ENCODE measurements around the gene UHRF1. TPM values are rescaled to one million over a fixed set of nuclear protein-coding genes. Genes with fewer than 3 reads are reported as not detected.

The UHRF1 gene
- total and polyA plus RNA-seq, 7 donors = 0.17 to 1.9 (median 0.32) TPM

GRCh38 chr19:4909897-4910593 lies 744 bp downstream of the UHRF1 start:
- Histone ChIP-seq H3K9me3 (no peaks in the 10 kb centered on the region), H3K4me1 (peaks cover 19% of the 10 kb centered on the region), H3K36me3 (ENCODE audit: insufficient read depth in 1 of 2, low read depth in 1 of 2) (no peaks in the 10 kb centered on the region), H3K27me3 (ENCODE audit: insufficient read depth in 3 of 3, low read length in 2 of 3) (no peaks in the 10 kb centered on the region), H3K4me3 (peak overlapping the region; percentile 79), H3K27ac (no peak overlapping the region)
- no peak for TF ChIP-seq CTCF (IDR thresholded peaks at IDR 0.05)
- ATAC-seq (peak; percentile 87 to 95 (median 91)), DNase-seq (peak; percentile 93 to 96)
- intact Hi-C loops (cut with DNase I) = loop anchor here (1.0 to 10.0 kb wide), 6 partner anchors 36 to 175 kb away; no protein-coding TSS in a partner anchor
- WGBS, 3 donors = 0 to 1% (median 0%) methylated on average over 39 to 85 of the region's 85 CpGs

GRCh38 chr19:4910594-4911281 lies 1.4 kb downstream of the UHRF1 start:
- no peak for ATAC-seq
- no peaks in the 10 kb centered on the region for H3K27me3 ChIP-seq (ENCODE audit: insufficient read depth in 3 of 3, low read length in 2 of 3)
- WGBS, 3 donors = 37 to 40% (median 39%) methylated on average over 23 of the region's 23 CpGs

DNA sequence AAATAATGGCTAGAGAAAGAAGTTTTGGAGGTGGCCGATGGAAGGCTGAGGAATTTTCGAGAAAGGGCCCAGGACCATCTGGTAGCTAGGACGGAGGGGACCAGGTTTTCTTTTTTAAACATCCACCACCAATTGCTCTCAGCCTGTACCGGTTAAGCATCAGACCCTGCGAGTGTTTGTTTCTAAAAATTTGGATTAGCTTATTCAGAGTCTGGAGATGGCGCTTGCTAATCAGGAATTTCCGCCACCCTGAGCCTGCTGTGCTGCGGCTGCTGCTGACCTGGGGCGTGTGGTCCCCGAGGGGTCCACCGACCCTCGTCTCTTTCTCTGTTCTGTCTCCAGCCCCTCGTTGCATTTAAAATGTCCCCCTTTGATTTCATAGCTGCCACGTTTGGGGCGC lies 2.0 kb downstream of the UHRF1 start:
- peak overlapping the region; percentile 79 for H3K4me3 ChIP-seq
- intact Hi-C loops (cut with DNase I) = loop anchor here (1.0 to 10.0 kb wide), 7 partner anchors 39 to 177 kb away; no protein-coding TSS in a partner anchor
- DNase-seq = no peak
- H3K27ac ChIP-seq = no peak overlapping the region
- no peaks in the 10 kb centered on the region for H3K9me3 ChIP-seq
- H3K27me3 ChIP-seq (ENCODE audit: insufficient read depth in 3 of 3, low read length in 2 of 3) = no peaks in the 10 kb centered on the region
- ATAC-seq = no peak
- no peaks in the 10 kb centered on the region for H3K36me3 ChIP-seq (ENCODE audit: insufficient read depth in 1 of 2, low read depth in 1 of 2)
- peaks cover 19% of the 10 kb centered on the region for H3K4me1 ChIP-seq
- no peak for TF ChIP-seq CTCF (IDR thresholded peaks at IDR 0.05)
- 51 to 58% (median 54%) methylated on average over 15 of the region's 15 CpGs for WGBS, 3 donors

More at GRCh38 chr19:4910594-4911281, 1.4 kb downstream of the UHRF1 start:
- peaks cover 19% of the 10 kb centered on the region for H3K4me1 ChIP-seq
- TF ChIP-seq CTCF (IDR thresholded peaks at IDR 0.05) = no peak
- H3K27ac ChIP-seq = no peak overlapping the region
- no peaks in the 10 kb centered on the region for H3K9me3 ChIP-seq
- peak overlapping the region; percentile 79 for H3K4me3 ChIP-seq
- no peaks in the 10 kb centered on the region for H3K36me3 ChIP-seq (ENCODE audit: insufficient read depth in 1 of 2, low read depth in 1 of 2)
- DNase-seq = peak in 1 of 2 donors; percentile 17
- intact Hi-C loops (cut with DNase I) = loop anchor here (1.0 to 10.0 kb wide), 8 partner anchors 36 to 176 kb away; no protein-coding TSS in a partner anchor

- no peak overlapping the region for H3K27ac ChIP-seq
- ATAC-seq (peak; percentile 70 to 82 (median 74)), DNase-seq (peak; percentile 74 to 75)
- no peaks in the 10 kb centered on the region for H3K9me3 ChIP-seq
- H3K4me1 ChIP-seq = peaks cover 19% of the 10 kb centered on the region
- H3K4me3 ChIP-seq = peak overlapping the region; percentile 79
- 27 to 42% (median 32%) methylated on average over 29 of the region's 29 CpGs for WGBS, 3 donors
- intact Hi-C loops (cut with DNase I) = loop anchor here (1.0 to 10.0 kb wide), 7 partner anchors 40 to 177 kb away; no protein-coding TSS in a partner anchor
- no peaks in the 10 kb centered on the region for H3K36me3 ChIP-seq (ENCODE audit: insufficient read depth in 1 of 2, low read depth in 1 of 2)
- no peaks in the 10 kb centered on the region for H3K27me3 ChIP-seq (ENCODE audit: insufficient read depth in 3 of 3, low read length in 2 of 3)
- TF ChIP-seq CTCF (IDR thresholded peaks at IDR 0.05) = peak; percentile 60
These were observed 2.7 kb downstream of the UHRF1 start for GRCh38 chr19:4911786-4912672.
